Transverse colon (tissue), 4 donors: Measurements from ENCODE around the gene SLC2A5. TPM values are rescaled to one million over a fixed set of nuclear protein-coding genes. Genes with fewer than 3 reads are reported as not detected.

Experiments used
- DNase-seq: peaks from one replicate; pipeline ENCODE4 v3.0.0-alpha.2; 2019
- H3K27ac ChIP-seq, 4 donors: fragments of 200-600 bp; sonication (generic); 2 replicates each; pipeline ENCODE4 v1.5.1; 2016 to 2018; ENCODE audit warnings: inconsistent platforms in 4 of 4
- H3K27me3 ChIP-seq: fragments of 200-600 bp; sonication (generic); 2 replicates; pipeline ENCODE4 v1.5.1; 2017; ENCODE audit warnings: inconsistent platforms
- H3K36me3 ChIP-seq, 4 donors: fragments of 200-600 bp; sonication (generic); 2 replicates each; pipeline ENCODE4 v1.5.1; 2017 to 2019; ENCODE audit warnings: inconsistent platforms in 4 of 4
- H3K4me1 ChIP-seq, 4 donors: fragments of 200-600 bp; sonication (generic); 2 replicates each; pipeline ENCODE4 v1.5.1; 2017 to 2020; ENCODE audit warnings: inconsistent platforms in 4 of 4
- H3K4me3 ChIP-seq, 4 donors: fragments of 200-600 bp; sonication (generic); 1 replicate in 1 of 4; 2 replicates in 3 of 4; pipeline versions ENCODE4 v1.5.1 to v1.6.1; 2017 to 2019; ENCODE audit warnings: inconsistent platforms in 4 of 4
- H3K9me3 ChIP-seq, 2 donors: fragments of 200-600 bp; sonication (generic); 2 replicates each; pipeline ENCODE4 v1.5.1; 2017 to 2019; ENCODE audit warnings: inconsistent platforms in 2 of 2
- CTCF ChIP-seq, 5 experiments: fragments of 200-600 bp in 3 of 5; fragments of 450-650 bp in 2 of 5; sonication (generic) in 3 of 5; IDR thresholded peaks; 1 replicate in 2 of 5; 2 replicates in 3 of 5; pipeline ENCODE4 v1.5.1; 2016 to 2017; ENCODE audit warnings: antibody characterized with exemption in 5 of 5, inconsistent platforms in 3 of 5, mild to moderate bottlenecking in 2 of 5, moderate library complexity in 1 of 5
- EP300 ChIP-seq: sonication (generic); formaldehyde crosslinking; IDR thresholded peaks from one replicate; pipeline ENCODE4 v1.6.1; 2017; ENCODE audit warnings: antibody characterized with exemption, low read depth
- POLR2A ChIP-seq: fragments of 450-650 bp; IDR thresholded peaks from one replicate; pipeline ENCODE4 v1.6.1; 2016; ENCODE audit warnings: antibody characterized with exemption, mild to moderate bottlenecking, moderate library complexity
- POLR2AphosphoS5 ChIP-seq, 3 donors: sonication (generic); formaldehyde crosslinking; IDR thresholded peaks; one replicate each; pipeline ENCODE4 v1.6.1; 2016; ENCODE audit warnings: antibody characterized with exemption in 3 of 3
- WGBS, 2 donors: methylation state at CpG; one replicate each; pipeline ENCODE4 v1.1.5; 2018; ENCODE audit warnings: low coverage in 1 of 2; 5-methylcytosine and 5-hydroxymethylcytosine counted together
- in situ Hi-C, 4 donors: fragments of 200-750 bp; cut with MboI; loops; one replicate each; pipeline versions ENCODE4 v1.15.0 to v1.15.1; 2017; ENCODE audit warnings: low sequenced_read_pairs in 3 of 4, low pct_ligation_motif_present in 1 of 4, low pct_unique_long_range_greater_than_20kb in 1 of 4
- intact Hi-C: fragments of 100-400 bp; cut with DNase I; formaldehyde crosslinking; loops from one replicate; pipeline ENCODE4 v1.15.1; 2023; ENCODE audit warnings: low total_unique reads
- total RNA-seq, 4 donors: library from RNA; depleted of rRNA; stranded (reverse); fragments of >200 nt; gene quantifications; one replicate each; pipeline ENCODE4 v1.1.0, GENCODE V29; 2016

Gene SLC2A5
- total RNA-seq, 4 donors from 2014 or later = 5.9 to 21.3 (median 13.3) TPM

- TF ChIP-seq CTCF (IDR thresholded peaks at IDR 0.05) (no peak), EP300 (no peak), POLR2AphosphoS5 (IDR thresholded peaks at IDR 0.05) (no peak), POLR2A (no peak)
- in situ Hi-C loops = no loop called here
- Histone ChIP-seq H3K27ac (no peak overlapping the region), H3K4me3 (no peak overlapping the region), H3K9me3 (no peaks in the 10 kb centered on the region), H3K27me3 (no peaks in the 10 kb centered on the region), H3K36me3 (no peaks in the 10 kb centered on the region), H3K4me1 (peaks cover 0 to 11% (median 6%) of the 10 kb centered on the region in 4 donors)
- WGBS, 2 donors = 93% methylated on average over 5 to 6 of the region's 6 CpGs
- intact Hi-C loops = no loop called here
- DNase-seq = no peak
These were observed 17.0 kb downstream of the SLC2A5 start for GRCh38 chr1:9052272-9053049.

- WGBS, 2 donors = 67 to 68% methylated on average over 1 of the region's 1 CpG
- TF ChIP-seq CTCF (IDR thresholded peaks at IDR 0.05) = no peak
- TF ChIP-seq EP300 = no peak
- no peak for TF ChIP-seq POLR2AphosphoS5 (IDR thresholded peaks at IDR 0.05)
- no peak for TF ChIP-seq POLR2A
- no peaks in the 10 kb centered on the region for H3K9me3 ChIP-seq
- no peaks in the 10 kb centered on the region for H3K27me3 ChIP-seq
- in situ Hi-C loops (no loop called here), intact Hi-C loops (no loop called here)
- DNase-seq = no peak
- H3K4me3 ChIP-seq = no peak overlapping the region
- no peak overlapping the region for H3K27ac ChIP-seq
- peaks cover 0 to 14% (median 6%) of the 10 kb centered on the region in 4 donors for H3K4me1 ChIP-seq
- no peaks in the 10 kb centered on the region for H3K36me3 ChIP-seq
These were observed 18.1 kb downstream of the SLC2A5 start for GRCh38 chr1:9051379-9051778.

GRCh38 chr1:9050803-9051202 is 18.6 kb downstream of the SLC2A5 start:
- TF ChIP-seq POLR2AphosphoS5 (IDR thresholded peaks at IDR 0.05) = no peak
- no peak for TF ChIP-seq EP300
- no peak for TF ChIP-seq POLR2A
- no peak for TF ChIP-seq CTCF (IDR thresholded peaks at IDR 0.05)
- Histone ChIP-seq H3K4me3 (no peak overlapping the region), H3K9me3 (no peaks in the 10 kb centered on the region), H3K4me1 (peaks cover 0 to 19% (median 6%) of the 10 kb centered on the region in 4 donors), H3K27ac (no peak overlapping the region), H3K36me3 (no peaks in the 10 kb centered on the region), H3K27me3 (no peaks in the 10 kb centered on the region)
- in situ Hi-C loops (no loop called here), intact Hi-C loops (no loop called here)
- WGBS, 2 donors = 59% methylated on average over 3 of the region's 3 CpGs; no CpG with 5 or more reads in 1 of the 2 donors
- DNase-seq = no peak

- H3K36me3 ChIP-seq = no peaks in the 10 kb centered on the region
- in situ Hi-C loops (no loop called here), intact Hi-C loops (no loop called here)
- no peak for TF ChIP-seq POLR2AphosphoS5 (IDR thresholded peaks at IDR 0.05)
- TF ChIP-seq CTCF (IDR thresholded peaks at IDR 0.05) = no peak
- no peak for TF ChIP-seq POLR2A
- TF ChIP-seq EP300 = no peak
- 38 to 73% methylated on average over 1 to 7 of the region's 7 CpGs for WGBS, 2 donors
- no peaks in the 10 kb centered on the region for H3K27me3 ChIP-seq
- peaks cover 0 to 19% (median 6%) of the 10 kb centered on the region in 4 donors for H3K4me1 ChIP-seq
- no peaks in the 10 kb centered on the region for H3K9me3 ChIP-seq
- no peak for DNase-seq
- H3K4me3 ChIP-seq = no peak overlapping the region
- H3K27ac ChIP-seq = no peak overlapping the region
These were observed 20.9 kb downstream of the SLC2A5 start for GRCh38 chr1:9048551-9048950.
